Transverse colon (tissue), 4 donors: ENCODE measurements around the gene RRH. TPM values are rescaled to one million over a fixed set of nuclear protein-coding genes. Genes with fewer than 3 reads are reported as not detected.

Source experiments
- DNase-seq: peaks from one replicate; pipeline ENCODE4 v3.0.0-alpha.2; 2019
- H3K27ac ChIP-seq, 4 donors: fragments of 200-600 bp; sonication (generic); 2 replicates each; pipeline ENCODE4 v1.5.1; 2016 to 2018; ENCODE audit warnings: inconsistent platforms in 4 of 4
- H3K27me3 ChIP-seq: fragments of 200-600 bp; sonication (generic); 2 replicates; pipeline ENCODE4 v1.5.1; 2017; ENCODE audit warnings: inconsistent platforms
- H3K36me3 ChIP-seq, 4 donors: fragments of 200-600 bp; sonication (generic); 2 replicates each; pipeline ENCODE4 v1.5.1; 2017 to 2019; ENCODE audit warnings: inconsistent platforms in 4 of 4
- H3K4me1 ChIP-seq, 4 donors: fragments of 200-600 bp; sonication (generic); 2 replicates each; pipeline ENCODE4 v1.5.1; 2017 to 2020; ENCODE audit warnings: inconsistent platforms in 4 of 4
- H3K4me3 ChIP-seq, 4 donors: fragments of 200-600 bp; sonication (generic); 1 replicate in 1 of 4; 2 replicates in 3 of 4; pipeline versions ENCODE4 v1.5.1 to v1.6.1; 2017 to 2019; ENCODE audit warnings: inconsistent platforms in 4 of 4
- H3K9me3 ChIP-seq, 2 donors: fragments of 200-600 bp; sonication (generic); 2 replicates each; pipeline ENCODE4 v1.5.1; 2017 to 2019; ENCODE audit warnings: inconsistent platforms in 2 of 2
- CTCF ChIP-seq, 5 experiments: fragments of 200-600 bp in 3 of 5; fragments of 450-650 bp in 2 of 5; sonication (generic) in 3 of 5; IDR thresholded peaks; 1 replicate in 2 of 5; 2 replicates in 3 of 5; pipeline ENCODE4 v1.5.1; 2016 to 2017; ENCODE audit warnings: antibody characterized with exemption in 5 of 5, inconsistent platforms in 3 of 5, mild to moderate bottlenecking in 2 of 5, moderate library complexity in 1 of 5
- EP300 ChIP-seq: sonication (generic); formaldehyde crosslinking; IDR thresholded peaks from one replicate; pipeline ENCODE4 v1.6.1; 2017; ENCODE audit warnings: antibody characterized with exemption, low read depth
- POLR2A ChIP-seq: fragments of 450-650 bp; IDR thresholded peaks from one replicate; pipeline ENCODE4 v1.6.1; 2016; ENCODE audit warnings: antibody characterized with exemption, mild to moderate bottlenecking, moderate library complexity
- POLR2AphosphoS5 ChIP-seq, 3 donors: sonication (generic); formaldehyde crosslinking; IDR thresholded peaks; one replicate each; pipeline ENCODE4 v1.6.1; 2016; ENCODE audit warnings: antibody characterized with exemption in 3 of 3
- WGBS, 2 donors: methylation state at CpG; one replicate each; pipeline ENCODE4 v1.1.5; 2018; ENCODE audit warnings: low coverage in 1 of 2; 5-methylcytosine and 5-hydroxymethylcytosine counted together
- in situ Hi-C, 4 donors: fragments of 200-750 bp; cut with MboI; loops; one replicate each; pipeline versions ENCODE4 v1.15.0 to v1.15.1; 2017; ENCODE audit warnings: low sequenced_read_pairs in 3 of 4, low pct_ligation_motif_present in 1 of 4, low pct_unique_long_range_greater_than_20kb in 1 of 4
- intact Hi-C: fragments of 100-400 bp; cut with DNase I; formaldehyde crosslinking; loops from one replicate; pipeline ENCODE4 v1.15.1; 2023; ENCODE audit warnings: low total_unique reads
- total RNA-seq, 4 donors: library from RNA; depleted of rRNA; stranded (reverse); fragments of >200 nt; gene quantifications; one replicate each; pipeline ENCODE4 v1.1.0, GENCODE V29; 2016

RRH gene
- total RNA-seq, 4 donors from 2014 or later, result not detected

- in situ Hi-C loops (no loop called here), intact Hi-C loops (no loop called here)
- H3K36me3 ChIP-seq, result no peaks in the 10 kb centered on the region
- no peak overlapping the region for H3K4me3 ChIP-seq
- H3K27ac ChIP-seq, result no peak overlapping the region
- H3K9me3 ChIP-seq, result no peaks in the 10 kb centered on the region
- WGBS, 2 donors, result 75 to 82% methylated on average over 3 of the region's 3 CpGs
- H3K27me3 ChIP-seq, result no peaks in the 10 kb centered on the region
- no peak for DNase-seq
- H3K4me1 ChIP-seq, result no peaks in the 10 kb centered on the region
- TF ChIP-seq POLR2A (no peak), CTCF (IDR thresholded peaks at IDR 0.05) (no peak)
Observed at GRCh38 chr4:109836985-109837384, 9.2 kb downstream of the RRH start.

- Histone ChIP-seq H3K36me3 (no peaks in the 10 kb centered on the region), H3K9me3 (no peaks in the 10 kb centered on the region), H3K27ac (peak overlapping the region in 1 of 4 donors; percentile 37), H3K4me3 (no peak overlapping the region), H3K27me3 (no peaks in the 10 kb centered on the region), H3K4me1 (peaks cover 0 to 5% (median 0%) of the 10 kb centered on the region in 4 donors)
- intact Hi-C loops, result no loop called here
- in situ Hi-C loops, result no loop called here
- 34 to 42% methylated on average over 5 to 6 of the region's 6 CpGs for WGBS, 2 donors
- DNase-seq, result peak; percentile 8
- TF ChIP-seq POLR2A, result no peak
- no peak for TF ChIP-seq POLR2AphosphoS5 (IDR thresholded peaks at IDR 0.05)
Observed at GRCh38 chr4:109846395-109847098, 18.8 kb downstream of the RRH start.

- 54 to 60% methylated on average over 5 of the region's 5 CpGs for WGBS, 2 donors
- Histone ChIP-seq H3K9me3 (no peaks in the 10 kb centered on the region), H3K36me3 (no peaks in the 10 kb centered on the region), H3K4me3 (no peak within 1 kb of the TSS), H3K4me1 (peaks cover 0 to 5% (median 0%) of the 10 kb centered on the region in 4 donors), H3K27me3 (no peaks in the 10 kb centered on the region), H3K27ac (no peak within 1 kb of the TSS)
- in situ Hi-C loops, result no loop called here
- DNase-seq, result no peak
- TF ChIP-seq POLR2AphosphoS5 (IDR thresholded peaks at IDR 0.05) (no peak), POLR2A (no peak), CTCF (IDR thresholded peaks at IDR 0.05) (no peak), EP300 (no peak)
- intact Hi-C loops, result no loop called here
Observed at GRCh38 chr4:109847896-109848442, 20.2 kb downstream of the RRH start, which contains the start of gene LRIT3. LRIT3 (plus strand) TSS chr4:109848107; CDS start chr4:109848202, 95 bp downstream.

GRCh38 chr4:109848501-109848900, 20.7 kb downstream of the RRH start:
- in situ Hi-C loops (no loop called here), intact Hi-C loops (no loop called here)
- Histone ChIP-seq H3K4me3 (no peak overlapping the region), H3K36me3 (no peaks in the 10 kb centered on the region), H3K9me3 (no peaks in the 10 kb centered on the region), H3K27ac (no peak overlapping the region), H3K4me1 (peaks cover 0 to 5% (median 0%) of the 10 kb centered on the region in 4 donors), H3K27me3 (no peaks in the 10 kb centered on the region)
- no peak for TF ChIP-seq EP300
- TF ChIP-seq POLR2A, result no peak
- TF ChIP-seq POLR2AphosphoS5 (IDR thresholded peaks at IDR 0.05), result no peak
- no peak for TF ChIP-seq CTCF (IDR thresholded peaks at IDR 0.05)
- DNase-seq, result no peak
- WGBS, 2 donors, result 78 to 83% methylated on average over 2 of the region's 2 CpGs
